ENCODE results near the gene DNAH3.

Gene DNAH3

GRCh38 chr16:21076186-21076883 is 74.3 kb downstream of the DNAH3 start:
- no peaks in the 10 kb centered on the region for H3K9me2 ChIP-seq (ENCODE audit: low read depth, low read length)
- H3K9me3 ChIP-seq (ENCODE audit: low read length): no peaks in the 10 kb centered on the region
- H3K9ac ChIP-seq (ENCODE audit: low read length): no peak overlapping the region
- H3K4me1 ChIP-seq (ENCODE audit: insufficient read depth, low read length, severe bottlenecking): no peaks in the 10 kb centered on the region
- no peak overlapping the region for H3K27ac ChIP-seq (ENCODE audit: low read depth, low read length, poor library complexity, severe bottlenecking)
- H3K36me3 ChIP-seq (ENCODE audit: insufficient read depth, low read length): no peaks in the 10 kb centered on the region
- H3K27me3 ChIP-seq (ENCODE audit: insufficient read depth, low read length): no peaks in the 10 kb centered on the region
- TF ChIP-seq CTCF (IDR thresholded peaks at IDR 0.05; ENCODE audit: low read length) (no peak), EZH2 (IDR thresholded peaks at IDR 0.05; ENCODE audit: borderline replicate concordance, low read length) (no peak)
- no peak overlapping the region for H3K4me3 ChIP-seq (ENCODE audit: low read depth, low read length, poor library complexity, severe bottlenecking)
- H3K4me2 ChIP-seq (ENCODE audit: low read length): no peak overlapping the region
- H2AFZ ChIP-seq (ENCODE audit: low read length): no peak overlapping the region
- H4K20me1 ChIP-seq (ENCODE audit: insufficient read depth, low read length): no peaks in the 10 kb centered on the region
- no peaks in the 10 kb centered on the region for H3K79me2 ChIP-seq (ENCODE audit: insufficient read depth, low read length)
- no peaks in the 10 kb centered on the region for H3F3A ChIP-seq (ENCODE audit: insufficient read depth, low read length)

GRCh38 chr16:21075252-21075651 is 75.4 kb downstream of the DNAH3 start:
- Histone ChIP-seq H3K4me1 (ENCODE audit: insufficient read depth, low read length, severe bottlenecking) (no peaks in the 10 kb centered on the region), H3K9me3 (ENCODE audit: low read length) (no peaks in the 10 kb centered on the region), H3K4me3 (ENCODE audit: low read depth, low read length, poor library complexity, severe bottlenecking) (no peak overlapping the region), H3K9ac (ENCODE audit: low read length) (no peak overlapping the region), H3F3A (ENCODE audit: insufficient read depth, low read length) (no peaks in the 10 kb centered on the region), H4K20me1 (ENCODE audit: insufficient read depth, low read length) (no peaks in the 10 kb centered on the region), H3K9me2 (ENCODE audit: low read depth, low read length) (no peaks in the 10 kb centered on the region), H3K36me3 (ENCODE audit: insufficient read depth, low read length) (no peaks in the 10 kb centered on the region), H3K27me3 (ENCODE audit: insufficient read depth, low read length) (no peaks in the 10 kb centered on the region), H3K27ac (ENCODE audit: low read depth, low read length, poor library complexity, severe bottlenecking) (no peak overlapping the region), H2AFZ (ENCODE audit: low read length) (no peak overlapping the region), H3K4me2 (ENCODE audit: low read length) (no peak overlapping the region), H3K79me2 (ENCODE audit: insufficient read depth, low read length) (no peaks in the 10 kb centered on the region)
- TF ChIP-seq EZH2 (IDR thresholded peaks at IDR 0.05; ENCODE audit: borderline replicate concordance, low read length) (no peak), CTCF (IDR thresholded peaks at IDR 0.05; ENCODE audit: low read length) (no peak)

GRCh38 chr16:21072976-21073375 is 77.7 kb downstream of the DNAH3 start:
- Histone ChIP-seq H3K9me3 (ENCODE audit: low read length) (no peaks in the 10 kb centered on the region), H3K27ac (ENCODE audit: low read depth, low read length, poor library complexity, severe bottlenecking) (no peak overlapping the region), H3K9me2 (ENCODE audit: low read depth, low read length) (no peaks in the 10 kb centered on the region), H2AFZ (ENCODE audit: low read length) (no peak overlapping the region), H3K36me3 (ENCODE audit: insufficient read depth, low read length) (no peaks in the 10 kb centered on the region), H3F3A (ENCODE audit: insufficient read depth, low read length) (no peaks in the 10 kb centered on the region), H3K4me1 (ENCODE audit: insufficient read depth, low read length, severe bottlenecking) (no peaks in the 10 kb centered on the region), H3K4me3 (ENCODE audit: low read depth, low read length, poor library complexity, severe bottlenecking) (no peak overlapping the region), H3K4me2 (ENCODE audit: low read length) (no peak overlapping the region), H3K9ac (ENCODE audit: low read length) (no peak overlapping the region), H3K27me3 (ENCODE audit: insufficient read depth, low read length) (no peaks in the 10 kb centered on the region), H4K20me1 (ENCODE audit: insufficient read depth, low read length) (no peaks in the 10 kb centered on the region), H3K79me2 (ENCODE audit: insufficient read depth, low read length) (no peaks in the 10 kb centered on the region)
- TF ChIP-seq EZH2 (IDR thresholded peaks at IDR 0.05; ENCODE audit: borderline replicate concordance, low read length) (no peak), CTCF (IDR thresholded peaks at IDR 0.05; ENCODE audit: low read length) (no peak)

All from OCI-LY1 (cell line).